Keratinocyte (primary cell): ENCODE measurements around the gene COPG2. TPM values are rescaled to one million over a fixed set of nuclear protein-coding genes. Genes with fewer than 3 reads are reported as not detected.

Source experiments
- DNase-seq: peaks from one replicate; pipeline ENCODE4 v3.0.0-alpha.2; 2011; ENCODE audit warnings: low read depth, missing footprints, low spot score
- FAIRE-seq: peaks from 2 replicates; lab custom pipeline; 2011; peaks lifted over from hg19 to GRCh38; lab: Jason Lieb, UNC
- H2AFZ ChIP-seq: 2 replicates; pipeline ENCODE4 v1.6.0; 2012; ENCODE audit warnings: low read length, control low read depth, inconsistent platforms; ENCODE audit not compliant: control insufficient read depth
- H3K27ac ChIP-seq: 2 replicates; pipeline ENCODE4 v1.5.1; 2011; ENCODE audit warnings: low read length; ENCODE audit not compliant: control insufficient read depth, insufficient read depth
- H3K27me3 ChIP-seq: 3 replicates; pipeline ENCODE4 v1.6.0; 2011; ENCODE audit warnings: low read length; ENCODE audit not compliant: control insufficient read depth, insufficient read depth; ENCODE audit errors: extremely low read depth
- H3K36me3 ChIP-seq, 2 experiments: 2 replicates in 1 of 2; 3 replicates in 1 of 2; pipeline ENCODE4 v1.5.1; 2011; ENCODE audit warnings: low read length in 2 of 2, mild to moderate bottlenecking in 1 of 2; ENCODE audit not compliant: control insufficient read depth in 2 of 2, insufficient read depth in 2 of 2; ENCODE audit errors: extremely low read depth in 1 of 2
- H3K4me1 ChIP-seq: 3 replicates; pipeline ENCODE4 v1.5.1; 2011; ENCODE audit warnings: low read length; ENCODE audit not compliant: control insufficient read depth, insufficient read depth; ENCODE audit errors: extremely low read depth
- H3K4me2 ChIP-seq: 3 replicates; pipeline ENCODE4 v1.6.0; 2011; ENCODE audit warnings: low read depth, low read length; ENCODE audit not compliant: control insufficient read depth, insufficient read depth; ENCODE audit errors: extremely low read depth
- H3K4me3 ChIP-seq, 3 experiments: fragments of 200-600 bp in 1 of 3; sonication (generic) in 1 of 3; 2 replicates in 2 of 3; 3 replicates in 1 of 3; pipeline ENCODE4 v1.5.1; 2011 to 2016; ENCODE audit warnings: low read length in 3 of 3, mild to moderate bottlenecking in 3 of 3, control low read depth in 2 of 3, inconsistent platforms in 1 of 3, low read depth in 1 of 3, mixed read lengths in 1 of 3, mixed run types in 1 of 3, moderate library complexity in 1 of 3; ENCODE audit not compliant: control insufficient read depth in 2 of 3, insufficient read depth in 2 of 3; ENCODE audit errors: extremely low read depth in 1 of 3
- H3K79me2 ChIP-seq: 2 replicates; pipeline ENCODE4 v1.6.0; 2012; ENCODE audit warnings: low read length; ENCODE audit not compliant: control insufficient read depth, insufficient read depth
- H3K9ac ChIP-seq: 3 replicates; pipeline ENCODE4 v1.6.0; 2011; ENCODE audit warnings: low read length; ENCODE audit not compliant: control insufficient read depth, insufficient read depth; ENCODE audit errors: extremely low read depth
- H3K9me1 ChIP-seq: 3 replicates; pipeline ENCODE4 v1.6.0; 2011; ENCODE audit warnings: low read length; ENCODE audit not compliant: control insufficient read depth, insufficient read depth; ENCODE audit errors: extremely low read depth
- H3K9me3 ChIP-seq: 2 replicates; pipeline ENCODE4 v1.5.1; 2012; ENCODE audit warnings: low read depth, low read length; ENCODE audit not compliant: control insufficient read depth
- H4K20me1 ChIP-seq: 3 replicates; pipeline ENCODE4 v1.6.0; 2011; ENCODE audit warnings: low read length; ENCODE audit not compliant: control insufficient read depth, insufficient read depth; ENCODE audit errors: extremely low read depth
- EZH2 ChIP-seq: IDR thresholded peaks from one replicate; pipeline ENCODE4 v1.6.1; 2012; ENCODE audit warnings: inconsistent platforms, mild to moderate bottlenecking, low read length, moderate library complexity
- dilution Hi-C: fragments of 300-500 bp; cut with MboI; formaldehyde crosslinking; loops from one replicate; pipeline ENCODE4 v1.7.0; 2020; ENCODE audit warnings: low sequenced_read_pairs; ENCODE audit not compliant: extremely low pct_ligation_motif_present
- polyA plus RNA-seq, 5 experiments: library from polyadenylated mRNA; depleted of rRNA in 3 of 5; stranded (reverse) in 3 of 5; stranded (forward) in 1 of 5; unstranded in 1 of 5; fragments of >200 nt; gene quantifications; 1 replicate in 1 of 5; 2 replicates in 3 of 5; 3 replicates in 1 of 5; pipeline versions ENCODE4 v1.2.1 to v1.2.3, GENCODE V29; 2011 to 2012; ENCODE audit warnings: missing spikeins in 2 of 5, low read depth in 1 of 5, low replicate concordance in 1 of 5
- TF ChIP-seq, protein P1 (sequence below), 3 experiments: IDR thresholded peaks in 1 of 3; conservative IDR thresholded peaks in 1 of 3; optimal IDR thresholded peaks in 1 of 3; 2 replicates in 2 of 3; 3 replicates in 1 of 3; pipeline versions ENCODE3 to v1.5.1; 2011; ENCODE audit warnings: low read length in 3 of 3, mild to moderate bottlenecking in 3 of 3, moderate library complexity in 2 of 3, control low read depth in 1 of 3, inconsistent platforms in 1 of 3; ENCODE audit not compliant: insufficient read depth in 2 of 3; ENCODE audit errors: extremely low read depth in 1 of 3

Gene COPG2
- polyA plus RNA-seq, 1 donor (not counting 4 experiments of a cell fraction or from before 2014, with no cell fraction given), result 38.8 TPM

GRCh38 chr7:130667593-130668257 is 823 bp downstream of the COPG2 start:
- H3K79me2 ChIP-seq, result no peaks in the 10 kb centered on the region
- no peak overlapping the region for H3K27ac ChIP-seq
- FAIRE-seq (peak; percentile 20), DNase-seq (no peak)
- dilution Hi-C loops, result no loop called here
- peak overlapping the region; percentile 91 for H3K4me2 ChIP-seq
- H3K9me1 ChIP-seq, result no peaks in the 10 kb centered on the region
- no peaks in the 10 kb centered on the region for H3K36me3 ChIP-seq
- no peaks in the 10 kb centered on the region for H4K20me1 ChIP-seq
- H3K4me1 ChIP-seq, result peaks cover 3% of the 10 kb centered on the region
- H3K9me3 ChIP-seq, result no peaks in the 10 kb centered on the region
- no peak for TF ChIP-seq EZH2
- TF ChIP-seq, protein P1, sequence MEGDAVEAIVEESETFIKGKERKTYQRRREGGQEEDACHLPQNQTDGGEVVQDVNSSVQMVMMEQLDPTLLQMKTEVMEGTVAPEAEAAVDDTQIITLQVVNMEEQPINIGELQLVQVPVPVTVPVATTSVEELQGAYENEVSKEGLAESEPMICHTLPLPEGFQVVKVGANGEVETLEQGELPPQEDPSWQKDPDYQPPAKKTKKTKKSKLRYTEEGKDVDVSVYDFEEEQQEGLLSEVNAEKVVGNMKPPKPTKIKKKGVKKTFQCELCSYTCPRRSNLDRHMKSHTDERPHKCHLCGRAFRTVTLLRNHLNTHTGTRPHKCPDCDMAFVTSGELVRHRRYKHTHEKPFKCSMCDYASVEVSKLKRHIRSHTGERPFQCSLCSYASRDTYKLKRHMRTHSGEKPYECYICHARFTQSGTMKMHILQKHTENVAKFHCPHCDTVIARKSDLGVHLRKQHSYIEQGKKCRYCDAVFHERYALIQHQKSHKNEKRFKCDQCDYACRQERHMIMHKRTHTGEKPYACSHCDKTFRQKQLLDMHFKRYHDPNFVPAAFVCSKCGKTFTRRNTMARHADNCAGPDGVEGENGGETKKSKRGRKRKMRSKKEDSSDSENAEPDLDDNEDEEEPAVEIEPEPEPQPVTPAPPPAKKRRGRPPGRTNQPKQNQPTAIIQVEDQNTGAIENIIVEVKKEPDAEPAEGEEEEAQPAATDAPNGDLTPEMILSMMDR (optimal IDR thresholded peaks at IDR 0.05 in 1 of 3, IDR thresholded peaks at IDR 0.05 in 1 of 3, conservative IDR thresholded peaks at IDR 0.05 in 1 of 3; ENCODE audit: extremely low read depth in 1 of 3, insufficient read depth in 2 of 3, low read length in 3 of 3), result no peak
- no peaks in the 10 kb centered on the region for H3K27me3 ChIP-seq
- peak overlapping the region; percentile 85 for H2AFZ ChIP-seq
- H3K9ac ChIP-seq, result peak overlapping the region; percentile 69
- H3K4me3 ChIP-seq, result peak overlapping the region; percentile 63 to 72 (median 66)

- H3K27ac ChIP-seq, result no peak overlapping the region
- H2AFZ ChIP-seq, result no peak overlapping the region
- DNase-seq (no peak), FAIRE-seq (no peak)
- H3K4me3 ChIP-seq, result no peak overlapping the region
- no peaks in the 10 kb centered on the region for H3K9me3 ChIP-seq
- H3K4me1 ChIP-seq, result no peaks in the 10 kb centered on the region
- dilution Hi-C loops, result no loop called here
- no peaks in the 10 kb centered on the region for H3K27me3 ChIP-seq
- TF ChIP-seq EZH2, result no peak
- TF ChIP-seq, protein P1 (optimal IDR thresholded peaks at IDR 0.05 in 1 of 3, IDR thresholded peaks at IDR 0.05 in 1 of 3, conservative IDR thresholded peaks at IDR 0.05 in 1 of 3; ENCODE audit: extremely low read depth in 1 of 3, insufficient read depth in 2 of 3, low read length in 3 of 3), result no peak
- no peak overlapping the region for H3K9ac ChIP-seq
- no peaks in the 10 kb centered on the region for H3K9me1 ChIP-seq
- peaks cover 0 to 5% of the 10 kb centered on the region in 2 experiments for H3K36me3 ChIP-seq
- no peak overlapping the region for H3K4me2 ChIP-seq
- no peaks in the 10 kb centered on the region for H3K79me2 ChIP-seq
- H4K20me1 ChIP-seq, result no peaks in the 10 kb centered on the region
Observed at GRCh38 chr7:130662426-130662825, 6.1 kb downstream of the COPG2 start.
